Endothelial cell of umbilical vein (primary cell): ENCODE data around the gene NEDD1. TPM values are rescaled to one million over a fixed set of nuclear protein-coding genes. Genes with fewer than 3 reads are reported as not detected.

Source experiments
- BruUV-seq: library from RNA; stranded (reverse); fragments of 400-500 nt; replicated peaks from 2 replicates; lab custom pipeline; 2021; lab: Mats Ljungman, UMichigan
- CTCF ChIA-PET: fragments of 300-600, 350-600 bp; sonication (Branson Sonifier 250); formaldehyde crosslinking; loops from one replicate; lab custom pipeline; 2021; ENCODE audit warnings: antibody characterized with exemption, inconsistent platforms; lab: Charles Lee
- POLR2A ChIA-PET: fragments of 300-600, 350-600 bp; sonication (Branson Sonifier 250); formaldehyde crosslinking; loops from one replicate; lab custom pipeline; 2021; ENCODE audit warnings: antibody characterized with exemption, inconsistent platforms; lab: Charles Lee
- DNase-seq: peaks from one replicate; pipeline ENCODE4 v3.0.0-alpha.2; 2011; ENCODE audit warnings: low read depth, low spot score
- FAIRE-seq: peaks from 2 replicates; lab custom pipeline; 2011; peaks lifted over from hg19 to GRCh38; lab: Jason Lieb, UNC
- H2AFZ ChIP-seq: 2 replicates; pipeline ENCODE4 v1.6.0; 2012; ENCODE audit warnings: low read depth, low read length, control low read depth, inconsistent platforms
- H3K27ac ChIP-seq: 2 replicates; pipeline ENCODE4 v1.5.1; 2011; ENCODE audit warnings: low read depth, mild to moderate bottlenecking, control low read depth, low read length, moderate library complexity; ENCODE audit not compliant: insufficient read depth
- H3K27me3 ChIP-seq, 2 experiments: 2 replicates each; pipeline versions ENCODE4 v1.6.0 to v1.6.1; 2011; ENCODE audit warnings: low read length in 2 of 2, mixed read lengths in 1 of 2; ENCODE audit not compliant: control insufficient read depth in 2 of 2, insufficient read depth in 2 of 2
- H3K36me3 ChIP-seq, 2 experiments: 2 replicates in 1 of 2; 3 replicates in 1 of 2; pipeline ENCODE4 v1.5.1; 2011; ENCODE audit warnings: low read length in 2 of 2, mild to moderate bottlenecking in 1 of 2, moderate library complexity in 1 of 2; ENCODE audit not compliant: control insufficient read depth in 2 of 2, insufficient read depth in 2 of 2; ENCODE audit errors: extremely low read depth in 1 of 2
- H3K4me1 ChIP-seq: 3 replicates; pipeline ENCODE4 v1.5.1; 2011; ENCODE audit warnings: mild to moderate bottlenecking, low read length; ENCODE audit not compliant: control insufficient read depth, insufficient read depth; ENCODE audit errors: extremely low read depth
- H3K4me2 ChIP-seq: 2 replicates; pipeline ENCODE4 v1.6.1; 2011; ENCODE audit warnings: low read length, control low read depth, mixed read lengths; ENCODE audit not compliant: insufficient read depth
- H3K4me3 ChIP-seq, 3 experiments: fragments of 200-600 bp in 1 of 3; sonication (generic), shearing (Covaris generic) in 1 of 3; replicated peaks in 1 of 3; 2 replicates each; pipeline ENCODE4 v1.5.1; 2011 to 2016; ENCODE audit warnings: control low read depth in 3 of 3, low read length in 3 of 3, mild to moderate bottlenecking in 2 of 3, inconsistent platforms in 1 of 3, low read depth in 1 of 3, moderate library complexity in 1 of 3; ENCODE audit not compliant: insufficient read depth in 1 of 3
- H3K79me2 ChIP-seq: 2 replicates; pipeline ENCODE4 v1.6.0; 2012; ENCODE audit warnings: low read length, inconsistent platforms; ENCODE audit not compliant: control insufficient read depth, insufficient read depth
- H3K9ac ChIP-seq: replicated peaks from 2 replicates; pipeline ENCODE3; 2011; ENCODE audit warnings: low read length, control low read depth; ENCODE audit not compliant: insufficient read depth; ENCODE audit errors: extremely low read depth
- H3K9me1 ChIP-seq: replicated peaks from 3 replicates; pipeline ENCODE4 v1.6.0; 2011; ENCODE audit warnings: mild to moderate bottlenecking, low read length; ENCODE audit not compliant: control insufficient read depth, insufficient read depth; ENCODE audit errors: extremely low read depth
- H3K9me3 ChIP-seq: replicated peaks from 2 replicates; pipeline ENCODE4 v1.5.1; 2012; ENCODE audit warnings: low read length, inconsistent platforms; ENCODE audit not compliant: control insufficient read depth, insufficient read depth
- H4K20me1 ChIP-seq: replicated peaks from 2 replicates; pipeline ENCODE3; 2011; ENCODE audit warnings: mild to moderate bottlenecking, low read length; ENCODE audit not compliant: control insufficient read depth, insufficient read depth; ENCODE audit errors: extremely low read depth
- EZH2 ChIP-seq: IDR thresholded peaks from 2 replicates; pipeline ENCODE4 v1.6.1; 2012; ENCODE audit warnings: borderline replicate concordance, low read depth, mild to moderate bottlenecking, moderate library complexity, low read length, inconsistent platforms; ENCODE audit not compliant: severe bottlenecking
- FOS ChIP-seq: IDR thresholded peaks from 2 replicates; pipeline ENCODE4 v1.6.1; 2011; ENCODE audit warnings: mild to moderate bottlenecking, low read length, moderate library complexity, borderline replicate concordance; ENCODE audit not compliant: insufficient read depth
- GATA2 ChIP-seq: IDR thresholded peaks from 2 replicates; pipeline ENCODE4 v1.7.0; 2011; ENCODE audit warnings: low read depth, mild to moderate bottlenecking, moderate library complexity, mixed read lengths, low read length; ENCODE audit not compliant: insufficient read length, insufficient read depth
- JUN ChIP-seq: IDR thresholded peaks from 2 replicates; pipeline ENCODE4 v1.6.1; 2011; ENCODE audit warnings: borderline replicate concordance, low read depth; ENCODE audit not compliant: insufficient read length, insufficient read depth
- MYC ChIP-seq: IDR thresholded peaks from one replicate; pipeline ENCODE4 v1.6.1; 2011; ENCODE audit warnings: mild to moderate bottlenecking, low read depth, low read length
- POLR2A ChIP-seq: IDR thresholded peaks from 2 replicates; pipeline ENCODE4 v1.6.1; 2012; ENCODE audit warnings: low read depth, mild to moderate bottlenecking, control low read depth, low read length
- POLR2AphosphoS5 ChIP-seq: IDR thresholded peaks from 2 replicates; pipeline ENCODE4 v1.6.1; 2012; ENCODE audit warnings: low read depth, mild to moderate bottlenecking, control low read depth, low read length, moderate library complexity; ENCODE audit not compliant: insufficient read depth
- dilution Hi-C: fragments of 300-500 bp; cut with MboI; formaldehyde crosslinking; loops from one replicate; pipeline ENCODE4 v1.15.0; 2019; ENCODE audit warnings: low sequenced_read_pairs; ENCODE audit not compliant: extremely low pct_ligation_motif_present
- intact Hi-C: fragments of 100-400 bp; cut with micrococcal nuclease; formaldehyde crosslinking; loops from one replicate; pipeline ENCODE4 v1.10.0; 2022
- polyA plus RNA-seq, 4 experiments: library from polyadenylated mRNA; depleted of rRNA in 3 of 4; stranded (reverse) in 3 of 4; unstranded in 1 of 4; fragments of >200 nt; gene quantifications; 2 replicates each; pipeline versions ENCODE4 v1.2.1 to v1.2.3, GENCODE V29; 2011 to 2012; ENCODE audit warnings: missing spikeins in 1 of 4
- total RNA-seq: library from RNA; stranded (reverse); gene quantifications from 2 replicates; pipeline ENCODE4 v1.2.3, GENCODE V29; 2021
- TF ChIP-seq, protein P1 (sequence below), 2 donors: IDR thresholded peaks; 1 replicate in 1 of 2; 2 replicates in 1 of 2; pipeline ENCODE4 v1.5.1; 2011; ENCODE audit warnings: low read length in 2 of 2, mild to moderate bottlenecking in 2 of 2, moderate library complexity in 2 of 2, control low read depth in 1 of 2, inconsistent platforms in 1 of 2, low read depth in 1 of 2; ENCODE audit not compliant: insufficient read depth in 1 of 2; ENCODE audit errors: extremely low read depth in 1 of 2
- TF ChIP-seq, protein P2 (sequence below): IDR thresholded peaks from 2 replicates; pipeline ENCODE4 v1.6.1; 2011; ENCODE audit not compliant: insufficient read depth, insufficient read length

NEDD1 gene
- total and polyA plus RNA-seq, 2 donors (not counting 3 experiments of a cell fraction or from before 2014, with no cell fraction given) = 9.8 to 25.4 TPM

DNA sequence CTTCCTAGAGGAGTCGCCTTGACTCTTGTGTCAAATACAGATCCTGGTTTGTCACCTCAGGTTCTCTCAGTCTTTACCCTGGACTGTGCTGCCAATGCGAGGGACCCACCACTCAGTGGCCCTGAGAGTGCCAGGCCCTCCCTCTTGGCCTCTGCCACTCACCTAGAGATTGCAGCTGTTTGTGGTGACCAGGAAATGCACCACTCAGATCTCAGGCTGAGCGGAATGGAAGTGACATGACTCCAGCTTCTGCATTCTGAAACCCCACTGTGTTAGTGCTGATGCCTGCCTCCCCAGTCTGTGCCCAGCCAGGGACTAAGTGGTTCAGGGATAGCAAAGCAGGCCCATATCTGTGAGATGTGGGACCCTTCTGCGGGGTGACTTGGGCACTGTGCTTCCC is 27.8 kb upstream of the NEDD1 start:
- no peaks in the 10 kb centered on the region for H3K9me1 ChIP-seq
- no peak overlapping the region for H3K9ac ChIP-seq
- H3K79me2 ChIP-seq = no peaks in the 10 kb centered on the region
- H3K27me3 ChIP-seq = no peaks in the 10 kb centered on the region
- H2AFZ ChIP-seq = no peak overlapping the region
- no peaks in the 10 kb centered on the region for H4K20me1 ChIP-seq
- H3K27ac ChIP-seq = no peak overlapping the region
- H3K4me3 ChIP-seq = no peak overlapping the region
- FAIRE-seq (no peak), DNase-seq (no peak)
- no peaks in the 10 kb centered on the region for H3K4me1 ChIP-seq
- POLR2A ChIA-PET = no interaction called here
- H3K9me3 ChIP-seq = no peaks in the 10 kb centered on the region
- H3K4me2 ChIP-seq = no peak overlapping the region
- BruUV-seq = no TSS peak
- CTCF ChIA-PET = no interaction called here
- no peak for TF ChIP-seq MYC
- TF ChIP-seq JUN = no peak
- TF ChIP-seq FOS = no peak
- no peak for TF ChIP-seq EZH2
- TF ChIP-seq, protein P1, sequence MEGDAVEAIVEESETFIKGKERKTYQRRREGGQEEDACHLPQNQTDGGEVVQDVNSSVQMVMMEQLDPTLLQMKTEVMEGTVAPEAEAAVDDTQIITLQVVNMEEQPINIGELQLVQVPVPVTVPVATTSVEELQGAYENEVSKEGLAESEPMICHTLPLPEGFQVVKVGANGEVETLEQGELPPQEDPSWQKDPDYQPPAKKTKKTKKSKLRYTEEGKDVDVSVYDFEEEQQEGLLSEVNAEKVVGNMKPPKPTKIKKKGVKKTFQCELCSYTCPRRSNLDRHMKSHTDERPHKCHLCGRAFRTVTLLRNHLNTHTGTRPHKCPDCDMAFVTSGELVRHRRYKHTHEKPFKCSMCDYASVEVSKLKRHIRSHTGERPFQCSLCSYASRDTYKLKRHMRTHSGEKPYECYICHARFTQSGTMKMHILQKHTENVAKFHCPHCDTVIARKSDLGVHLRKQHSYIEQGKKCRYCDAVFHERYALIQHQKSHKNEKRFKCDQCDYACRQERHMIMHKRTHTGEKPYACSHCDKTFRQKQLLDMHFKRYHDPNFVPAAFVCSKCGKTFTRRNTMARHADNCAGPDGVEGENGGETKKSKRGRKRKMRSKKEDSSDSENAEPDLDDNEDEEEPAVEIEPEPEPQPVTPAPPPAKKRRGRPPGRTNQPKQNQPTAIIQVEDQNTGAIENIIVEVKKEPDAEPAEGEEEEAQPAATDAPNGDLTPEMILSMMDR (IDR thresholded peaks at IDR 0.05; ENCODE audit: extremely low read depth in 1 of 2, insufficient read depth in 1 of 2, low read depth in 1 of 2, low read length in 2 of 2) = no peak
- no peak for TF ChIP-seq POLR2AphosphoS5
- TF ChIP-seq POLR2A = no peak
- TF ChIP-seq, protein P2, sequence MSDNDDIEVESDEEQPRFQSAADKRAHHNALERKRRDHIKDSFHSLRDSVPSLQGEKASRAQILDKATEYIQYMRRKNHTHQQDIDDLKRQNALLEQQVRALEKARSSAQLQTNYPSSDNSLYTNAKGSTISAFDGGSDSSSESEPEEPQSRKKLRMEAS = no peak
- TF ChIP-seq GATA2 = no peak
- intact Hi-C loops = no loop called here
- dilution Hi-C loops = no loop called here
- H3K36me3 ChIP-seq = no peaks in the 10 kb centered on the region
